NCI-H2029 treated with DMSO at 0.1 percent for 48 hours (cell line): Measurements from ENCODE around the gene C1orf210.

Experiments used
- DNase-seq: peaks from one replicate; lab custom pipeline; 2025; lab: John Stamatoyannopoulos, UW

Gene C1orf210

DNA sequence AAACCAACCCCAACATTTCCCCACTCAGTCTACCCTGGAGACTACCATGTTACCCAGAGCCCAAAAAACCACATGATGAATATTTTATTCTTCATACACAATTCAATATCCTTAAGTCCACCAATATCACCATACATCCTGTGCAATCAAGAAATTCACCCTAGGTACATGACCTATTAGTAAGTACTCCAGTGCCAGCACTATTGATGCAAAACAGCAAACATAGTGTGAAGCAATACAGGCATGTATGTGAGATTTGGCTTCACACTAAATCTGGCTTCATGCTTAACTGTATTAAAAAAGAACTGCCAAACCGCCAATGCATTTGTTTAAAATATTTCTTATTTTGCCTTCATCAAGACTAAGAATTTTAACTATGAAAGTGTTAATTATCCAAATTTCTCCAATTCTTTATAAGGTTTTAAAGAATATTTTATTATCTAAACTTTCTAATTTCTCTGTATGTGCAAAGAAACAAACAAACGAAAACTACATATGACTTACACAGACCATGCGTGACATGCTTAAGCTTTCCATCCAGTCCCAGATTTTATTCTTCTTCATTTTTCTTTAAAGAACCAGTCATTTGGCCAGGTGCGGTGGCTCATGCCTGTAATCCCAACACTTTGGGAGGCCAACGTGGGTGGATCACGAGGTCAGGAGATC is 38.0 kb downstream of the C1orf210 start:
- no peak for DNase-seq

DNA sequence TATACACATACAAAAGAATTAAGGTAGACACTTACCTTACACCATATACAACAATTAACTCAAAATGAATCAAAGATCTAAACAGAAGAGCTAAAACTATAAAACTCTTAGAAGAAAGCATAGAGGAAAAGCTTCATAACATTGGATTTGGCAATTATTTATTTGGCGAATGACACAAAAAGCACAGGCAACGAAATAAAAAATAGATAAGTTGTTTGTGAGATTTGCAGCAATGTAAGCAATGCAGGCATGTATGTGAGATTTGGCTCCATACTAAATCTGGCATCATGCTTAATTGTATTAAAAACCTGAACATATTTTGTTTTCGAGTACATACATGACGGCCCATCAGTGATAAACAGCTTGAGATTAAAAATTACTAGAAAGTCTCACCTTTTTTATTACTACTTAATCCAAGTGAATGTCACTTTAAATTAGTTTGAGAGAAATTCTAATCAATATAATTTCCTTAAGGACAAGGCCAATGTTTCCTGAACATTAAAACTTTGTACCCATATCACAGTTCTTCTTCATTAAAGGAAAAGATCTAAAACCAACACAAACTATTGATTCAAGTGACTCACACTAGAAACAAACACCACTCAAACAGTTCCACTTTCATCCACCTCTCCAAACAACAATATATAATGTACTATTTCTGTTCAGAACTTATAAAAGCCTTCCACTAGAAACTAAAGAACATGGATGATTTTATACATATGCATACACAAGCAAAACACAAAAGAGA is 38.7 kb downstream of the C1orf210 start:
- DNase-seq, result no peak

DNA sequence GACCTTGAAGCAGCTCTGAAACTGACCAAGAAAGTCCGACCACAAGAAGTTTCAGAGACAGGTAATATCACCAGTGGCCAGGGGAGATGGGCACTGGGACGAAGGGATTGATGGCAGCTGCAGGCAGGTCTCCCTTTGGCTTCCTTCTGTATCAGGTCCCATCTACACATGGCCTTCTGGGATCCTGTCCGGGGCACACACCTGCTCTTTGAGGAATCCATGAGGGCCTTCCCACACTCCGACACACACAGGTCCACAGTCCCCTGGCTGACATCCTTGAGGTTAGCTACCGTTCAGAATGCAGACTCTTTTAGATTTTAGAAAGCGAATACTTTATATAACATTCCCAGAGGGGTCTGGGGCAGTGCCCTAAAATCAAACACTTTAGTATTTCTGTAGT is 42.1 kb downstream of the C1orf210 start:
- DNase-seq, result no peak

DNA sequence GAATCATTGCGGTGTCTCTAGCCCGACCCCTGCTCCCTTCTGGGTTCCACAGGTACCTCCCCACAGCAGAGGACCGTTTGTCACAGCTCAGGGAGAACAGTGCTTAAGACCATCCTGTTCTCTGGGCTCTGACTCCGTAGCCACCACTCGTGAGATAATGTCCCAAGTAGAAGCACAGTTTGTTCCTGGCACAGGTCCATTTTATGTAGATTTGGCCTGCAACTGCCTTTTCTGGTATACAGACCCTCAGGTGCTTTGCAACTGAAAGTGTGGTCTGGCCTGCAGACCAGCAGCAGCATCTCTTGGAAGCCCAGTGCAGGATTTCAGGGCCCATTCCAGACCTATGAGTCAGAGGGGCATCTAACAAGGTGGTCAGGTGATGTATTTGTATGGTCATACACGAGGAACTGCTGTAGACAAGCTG is 44.0 kb downstream of the C1orf210 start:
- no peak for DNase-seq

DNA sequence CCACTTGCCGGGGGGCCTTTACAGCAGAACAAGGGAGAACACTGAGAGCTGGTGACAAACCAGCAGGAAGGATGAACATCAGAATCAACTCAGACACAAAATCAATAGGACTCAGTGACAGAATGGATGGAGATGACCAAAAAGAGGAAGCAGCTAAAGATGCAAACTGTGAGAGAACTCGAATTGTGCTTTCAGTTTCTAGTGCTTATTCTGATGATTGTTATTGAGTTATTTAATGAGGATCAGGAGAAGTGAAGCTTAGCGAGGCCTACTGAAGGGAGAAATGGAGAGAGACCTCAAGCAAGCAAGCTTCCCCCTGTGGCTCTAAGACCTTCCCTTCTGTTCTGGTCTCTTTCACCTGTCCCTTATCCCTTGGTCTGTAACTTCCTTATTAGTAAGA is 45.9 kb downstream of the C1orf210 start:
- no peak for DNase-seq

DNA sequence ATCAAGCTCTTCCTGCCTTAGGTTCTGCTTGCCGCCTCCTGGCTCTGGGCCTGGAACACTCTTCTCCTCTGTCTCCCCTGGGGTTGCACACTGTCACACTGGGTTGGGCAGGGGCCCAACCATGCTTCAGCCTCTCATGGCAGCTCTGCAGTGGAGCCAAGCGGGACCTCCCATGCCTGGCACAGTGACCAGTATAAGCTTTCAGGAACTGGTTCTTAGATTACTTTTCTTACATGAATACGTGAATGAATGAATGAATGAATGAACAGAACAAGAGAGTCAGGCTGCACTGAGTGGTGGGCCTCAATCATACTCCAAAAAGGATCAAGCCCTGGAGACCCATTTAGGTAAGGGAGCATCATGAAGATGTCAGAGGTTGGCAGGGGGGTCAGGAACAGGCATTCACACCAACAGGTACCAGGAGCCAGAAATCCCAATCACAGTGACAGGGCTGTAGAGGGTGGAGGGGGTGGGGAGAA is 46.4 kb downstream of the C1orf210 start:
- DNase-seq, result no peak

DNA sequence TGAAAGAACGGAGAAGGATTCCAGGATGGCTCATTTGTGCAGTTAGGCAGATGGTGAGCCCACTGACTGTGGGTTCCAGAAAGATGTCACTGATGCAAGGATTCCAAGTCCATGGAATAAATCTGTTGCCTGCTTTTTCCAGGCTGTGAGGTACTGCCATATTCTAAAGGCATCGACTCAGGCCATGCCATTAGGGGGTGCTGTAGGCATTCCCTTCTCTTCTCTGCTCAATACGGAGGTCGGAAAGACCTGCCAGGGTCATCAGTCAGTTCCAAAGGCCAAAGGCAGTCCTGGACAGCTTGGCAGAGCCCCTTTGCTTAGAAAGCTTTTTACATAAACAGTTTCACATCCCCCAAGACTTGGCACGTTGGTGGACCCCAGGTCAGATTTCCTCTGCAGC is 47.3 kb downstream of the C1orf210 start:
- peak; percentile 80 for DNase-seq

DNA sequence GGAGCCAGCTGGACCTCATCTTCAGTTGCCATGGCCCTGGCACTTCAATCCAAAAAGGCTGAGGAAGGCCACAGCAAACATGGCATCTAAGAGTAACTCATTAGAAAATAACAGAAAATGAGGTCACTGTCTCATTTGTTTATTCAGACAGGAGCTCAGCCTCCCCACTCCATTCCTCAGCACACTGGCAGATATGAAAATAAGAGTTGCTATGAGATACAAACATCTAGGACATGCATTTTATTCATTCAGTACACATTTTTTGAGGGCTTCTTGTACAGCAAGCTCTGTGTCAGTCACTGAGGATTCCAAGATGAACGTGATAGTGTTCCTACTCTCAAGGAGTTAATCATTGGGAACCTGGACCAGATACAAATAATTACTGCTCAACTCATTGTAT is 48.3 kb downstream of the C1orf210 start:
- DNase-seq, result no peak

DNA sequence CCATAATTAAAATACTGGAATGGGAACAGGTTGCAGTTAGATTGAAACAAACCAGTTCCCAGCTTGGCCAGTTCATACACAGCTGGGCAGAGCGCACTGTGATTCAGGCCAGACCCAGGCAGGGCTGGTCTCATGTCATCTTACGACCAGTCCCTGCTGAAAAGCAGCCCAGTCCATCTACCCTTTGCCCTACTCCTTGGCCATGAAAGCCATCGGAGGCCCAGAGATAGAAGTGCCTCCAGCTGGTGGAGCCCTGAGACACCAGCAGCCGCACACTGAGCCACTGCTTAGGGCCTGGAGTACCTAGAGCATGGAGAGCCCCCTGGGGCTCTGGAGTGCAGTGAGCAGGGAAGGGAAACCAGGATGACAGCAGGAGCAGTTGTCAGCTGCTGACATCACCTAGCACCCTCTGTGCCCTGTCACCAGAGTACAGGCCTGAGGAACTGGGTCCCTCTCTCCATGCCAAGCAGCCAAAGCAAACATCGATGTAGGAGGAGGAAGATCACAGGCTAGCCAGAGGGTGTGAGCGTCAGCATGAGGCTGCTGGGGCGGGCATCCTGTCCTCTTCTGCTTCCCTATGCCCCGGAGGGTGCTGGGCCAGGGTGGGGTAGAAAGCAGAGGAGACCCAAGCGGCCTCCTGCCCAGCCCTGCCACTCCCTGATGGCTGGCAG is 49.8 kb downstream of the C1orf210 start:
- DNase-seq, result no peak

DNA sequence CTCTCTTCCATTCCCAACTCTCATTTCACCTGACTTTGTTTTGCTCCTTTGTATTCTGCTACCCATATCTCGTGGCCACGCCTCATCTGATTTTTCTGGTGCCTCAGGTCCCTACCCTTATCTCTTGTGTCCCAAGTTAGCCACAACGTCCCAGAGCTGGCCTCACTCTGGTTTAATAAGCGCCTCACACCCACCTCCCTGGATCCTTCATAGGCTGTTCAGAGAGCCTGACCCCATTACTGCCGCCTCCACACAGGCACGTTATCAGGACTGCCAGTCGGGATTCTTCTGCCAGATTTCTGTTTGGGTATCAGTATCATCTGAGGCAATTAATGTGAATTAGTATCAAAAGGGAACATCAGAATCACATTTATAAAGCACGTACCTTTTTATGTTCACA is 50.3 kb downstream of the C1orf210 start:
- no peak for DNase-seq

DNA sequence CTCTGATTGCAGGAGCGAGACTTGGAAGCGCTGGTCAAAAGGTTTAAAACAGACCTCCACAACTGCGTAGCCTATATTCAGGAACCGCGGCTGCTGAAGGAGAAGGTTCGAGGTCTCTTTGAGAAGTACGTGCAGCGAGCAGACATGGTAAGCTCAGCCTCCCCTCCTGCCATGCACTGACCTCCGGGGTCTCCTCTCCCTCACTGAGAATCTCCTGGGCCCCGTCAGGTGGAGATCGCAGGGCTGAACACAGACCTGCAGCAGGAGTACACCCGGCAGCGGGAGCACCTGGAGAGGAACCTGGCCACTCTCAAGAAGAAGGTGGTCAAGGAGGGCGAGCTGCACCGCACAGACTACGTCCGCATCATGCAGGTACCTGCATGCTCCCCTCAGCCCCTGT is 51.1 kb downstream of the C1orf210 start:
- DNase-seq, result no peak

DNA sequence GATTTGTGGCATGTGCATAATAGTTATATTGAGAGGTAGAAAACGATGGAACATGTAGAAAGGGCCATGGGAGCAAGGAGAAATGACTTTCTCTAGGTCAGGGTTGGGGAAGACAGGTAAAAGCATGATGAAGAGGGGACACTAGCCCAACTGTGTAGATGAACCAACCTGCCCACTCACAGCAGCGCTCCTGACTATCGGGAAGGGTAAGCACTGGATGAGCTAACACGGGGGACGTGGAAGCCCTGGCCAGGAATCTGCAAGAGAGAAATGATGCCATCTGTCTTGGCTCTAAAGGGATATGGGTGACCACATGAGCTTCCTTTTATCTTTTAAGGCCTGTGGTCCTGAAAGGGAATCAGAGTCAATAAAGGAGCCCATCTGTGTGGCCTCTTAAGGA is 51.8 kb downstream of the C1orf210 start:
- no peak for DNase-seq

DNA sequence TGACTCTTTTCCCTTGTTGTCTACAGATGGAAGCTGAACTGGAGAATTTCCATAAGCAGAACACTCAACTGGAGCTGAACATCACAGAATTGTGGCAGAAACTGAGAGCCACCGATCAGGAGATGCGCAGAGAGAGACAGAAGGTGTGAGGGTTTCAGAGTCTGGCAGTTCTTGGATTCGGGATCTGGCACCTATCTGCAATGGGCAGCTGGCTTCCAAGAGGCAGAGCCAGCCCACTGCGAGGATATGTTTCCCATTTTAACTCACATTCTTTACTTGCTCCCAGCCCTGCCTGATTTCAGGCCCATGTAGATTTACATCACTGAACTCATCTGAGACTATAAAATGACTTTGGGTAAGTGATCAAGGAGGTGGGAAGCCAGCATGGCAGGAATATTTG is 52.9 kb downstream of the C1orf210 start:
- no peak for DNase-seq

DNA sequence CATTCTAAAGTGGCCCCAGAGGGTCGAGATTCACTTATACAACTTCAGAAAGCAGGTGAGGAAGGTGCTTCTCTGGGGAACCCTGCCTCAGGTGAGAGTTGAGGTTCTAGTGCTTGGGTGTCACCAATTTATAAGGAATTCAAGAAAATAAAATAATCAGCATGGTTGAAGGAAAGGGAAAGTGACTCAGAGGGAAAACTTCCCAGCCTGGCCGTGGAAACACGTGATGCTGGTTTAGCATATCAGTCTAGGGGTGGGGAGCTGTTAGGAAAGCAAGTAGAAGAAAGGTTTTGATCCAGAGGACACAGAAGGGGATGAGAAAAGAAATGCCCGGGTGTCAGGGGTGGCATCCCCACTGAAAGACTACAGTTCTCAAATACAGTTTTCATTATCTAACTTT is 53.3 kb downstream of the C1orf210 start:
- DNase-seq, result no peak
